PC-9 (cell line): Measurements from ENCODE around the gene RTN4IP1. TPM values are rescaled to one million over a fixed set of nuclear protein-coding genes. Genes with fewer than 3 reads are reported as not detected.

Experiments used
- BruUV-seq: library from RNA; stranded (reverse); fragments of 400-500 nt; replicated peaks from 2 replicates; lab custom pipeline; 2021; lab: Mats Ljungman, UMichigan
- CTCF ChIA-PET: fragments of 300-600 bp; sonication (Branson Sonifier 250); formaldehyde crosslinking; loops from one replicate; lab custom pipeline; 2022; ENCODE audit warnings: antibody characterized with exemption; lab: Charles Lee
- POLR2A ChIA-PET: fragments of 300-600 bp; sonication (Branson Sonifier 250); formaldehyde crosslinking; loops from one replicate; lab custom pipeline; 2022; ENCODE audit warnings: antibody characterized with exemption; ENCODE audit not compliant: unreplicated experiment; lab: Charles Lee
- DNase-seq, 2 experiments: peaks; one replicate each; pipeline versions ENCODE4 v3.0.0 to v3.0.0-alpha.2; 2015 to 2022; ENCODE audit warnings: mixed read lengths in 1 of 2
- H2AFZ ChIP-seq: fragments of 200-600 bp; sonication (generic); 2 replicates; pipeline ENCODE4 v1.8.1; 2017; ENCODE audit warnings: antibody characterized with exemption
- H3F3A ChIP-seq: fragments of 200-600 bp; sonication (generic); 2 replicates; pipeline ENCODE4 v1.8.1; 2017; ENCODE audit warnings: antibody characterized with exemption, mild to moderate bottlenecking, low read depth; ENCODE audit not compliant: insufficient read depth
- H3K27ac ChIP-seq: fragments of 200-600 bp; sonication (generic); 2 replicates; pipeline ENCODE4 v1.6.1; 2016; ENCODE audit warnings: mixed run types
- H3K27me3 ChIP-seq: fragments of 200-600 bp; sonication (generic); 2 replicates; pipeline ENCODE4 v1.6.1; 2016; ENCODE audit warnings: low read depth, mixed run types; ENCODE audit not compliant: insufficient read depth
- H3K36me3 ChIP-seq: fragments of 200-600 bp; sonication (generic); 2 replicates; pipeline ENCODE4 v1.6.1; 2016; ENCODE audit warnings: low read depth, mixed run types
- H3K4me1 ChIP-seq: fragments of 200-600 bp; sonication (generic); replicated peaks from 2 replicates; pipeline ENCODE4 v1.6.1; 2016; ENCODE audit warnings: mixed run types; ENCODE audit not compliant: insufficient read depth
- H3K4me2 ChIP-seq: fragments of 200-600 bp; sonication (generic); 2 replicates; pipeline ENCODE4 v1.6.1; 2017; ENCODE audit warnings: mixed run types
- H3K4me3 ChIP-seq: fragments of 200-600 bp; sonication (generic); 2 replicates; pipeline ENCODE4 v1.6.1; 2016; ENCODE audit warnings: mixed run types
- H3K79me2 ChIP-seq: fragments of 200-600 bp; sonication (generic); 2 replicates; pipeline ENCODE4 v1.6.1; 2017; ENCODE audit warnings: low read depth, mixed run types
- H3K9me2 ChIP-seq: fragments of 200-600 bp; sonication (generic); 2 replicates; pipeline ENCODE4 v1.8.1; 2017; ENCODE audit warnings: mild to moderate bottlenecking; ENCODE audit not compliant: insufficient read depth
- H3K9me3 ChIP-seq: fragments of 200-600 bp; sonication (generic); 2 replicates; pipeline ENCODE4 v1.8.1; 2016; ENCODE audit warnings: low read depth; ENCODE audit not compliant: insufficient read depth
- H4K20me1 ChIP-seq: fragments of 200-600 bp; sonication (generic); 2 replicates; pipeline ENCODE4 v1.8.1; 2017; ENCODE audit not compliant: insufficient read depth
- CTCF ChIP-seq: fragments of 200-600 bp; sonication (generic); conservative IDR thresholded peaks from 2 replicates; pipeline ENCODE4 v1.6.1; 2017; ENCODE audit warnings: mixed run types, antibody characterized with exemption, mild to moderate bottlenecking, moderate library complexity
- EZH2 ChIP-seq: fragments of 200-600 bp; sonication (generic); IDR thresholded peaks from 2 replicates; pipeline ENCODE4 v1.8.0; 2017; ENCODE audit warnings: antibody characterized with exemption, low read depth
- intact Hi-C: fragments of 100-400 bp; cut with micrococcal nuclease; formaldehyde crosslinking; loops from one replicate; pipeline ENCODE4 v1.10.0; 2022; ENCODE audit not compliant: unreplicated experiment
- total RNA-seq: library from RNA; stranded (reverse); gene quantifications from 2 replicates; pipeline ENCODE4 v1.2.3, GENCODE V29; 2021

The RTN4IP1 gene
- total RNA-seq, 1 experiment from 2014 or later, result 10.0 TPM

- Histone ChIP-seq H2AFZ (no peak overlapping the region), H3K27me3 (no peaks in the 10 kb centered on the region), H4K20me1 (no peaks in the 10 kb centered on the region), H3K4me1 (peaks cover 6% of the 10 kb centered on the region; the same call in 1 of the 2 replicates), H3K79me2 (no peaks in the 10 kb centered on the region), H3K4me2 (no peak overlapping the region), H3K9me3 (peaks cover 23% of the 10 kb centered on the region), H3K4me3 (no peak overlapping the region), H3K36me3 (peaks cover 37% of the 10 kb centered on the region), H3K27ac (no peak overlapping the region), H3F3A (no peaks in the 10 kb centered on the region), H3K9me2 (no peaks in the 10 kb centered on the region)
- ChIA-PET CTCF (no interaction called here), POLR2A (no interaction called here)
- TF ChIP-seq CTCF (no peak), EZH2 (no peak)
- no TSS peak for BruUV-seq
- DNase-seq, result no peak
- intact Hi-C loops, result no loop called here
Measured at GRCh38 chr6:106658469-106658868, 29.2 kb upstream of the RTN4IP1 start.

- H3K4me1 ChIP-seq, result no peaks in the 10 kb centered on the region
- no peak overlapping the region for H3K27ac ChIP-seq
- H3F3A ChIP-seq, result 0 out of 2 replicates have a peak, but pooled peaks cover 3% of the 10 kb centered on the region
- no peaks in the 10 kb centered on the region for H3K79me2 ChIP-seq
- ChIA-PET POLR2A (no interaction called here), CTCF (no interaction called here)
- H3K4me3 ChIP-seq, result no peak overlapping the region
- H3K9me2 ChIP-seq, result no peaks in the 10 kb centered on the region
- no peak for TF ChIP-seq EZH2
- no peak for TF ChIP-seq CTCF
- peaks cover 26% of the 10 kb centered on the region for H3K36me3 ChIP-seq
- no peak overlapping the region for H3K4me2 ChIP-seq
- BruUV-seq, result no TSS peak
- intact Hi-C loops, result no loop called here
- DNase-seq, result no peak
- H4K20me1 ChIP-seq, result no peaks in the 10 kb centered on the region
- no peaks in the 10 kb centered on the region for H3K27me3 ChIP-seq
- H2AFZ ChIP-seq, result no peak overlapping the region
- H3K9me3 ChIP-seq, result no peaks in the 10 kb centered on the region
Measured at GRCh38 chr6:106648651-106649308, 19.5 kb upstream of the RTN4IP1 start.

GRCh38 chr6:106643061-106643460 lies 13.8 kb upstream of the RTN4IP1 start:
- 0 out of 2 replicates have a peak, but pooled peaks cover 9% of the 10 kb centered on the region for H3K79me2 ChIP-seq
- CTCF ChIA-PET, result no interaction called here
- no peaks in the 10 kb centered on the region for H3K9me2 ChIP-seq
- no peak overlapping the region for H2AFZ ChIP-seq
- H3K27ac ChIP-seq, result no peak overlapping the region
- H3K4me1 ChIP-seq, result no peaks in the 10 kb centered on the region
- no peak for DNase-seq
- H3K4me3 ChIP-seq, result no peak overlapping the region
- H4K20me1 ChIP-seq, result no peaks in the 10 kb centered on the region
- no peaks in the 10 kb centered on the region for H3F3A ChIP-seq
- H3K27me3 ChIP-seq, result no peaks in the 10 kb centered on the region
- no peak overlapping the region for H3K4me2 ChIP-seq
- no peaks in the 10 kb centered on the region for H3K9me3 ChIP-seq
- TF ChIP-seq EZH2 (no peak), CTCF (no peak)
- no TSS peak for BruUV-seq
- intact Hi-C loops, result no loop called here
- POLR2A ChIA-PET, result no interaction called here
- H3K36me3 ChIP-seq, result peaks cover 21% of the 10 kb centered on the region; the same call in 1 of the 2 replicates
